ENCODE measurements around the gene RAD54L2.
A peak's percentile ranks its signal among the peaks of the same experiment; 100 is the strongest.
"Not testable (repeated sequence)": the region's sequence is repeated elsewhere in the genome, so short reads cannot be mapped to it uniquely, and the experiment has no call there.

Gene RAD54L2

DNA sequence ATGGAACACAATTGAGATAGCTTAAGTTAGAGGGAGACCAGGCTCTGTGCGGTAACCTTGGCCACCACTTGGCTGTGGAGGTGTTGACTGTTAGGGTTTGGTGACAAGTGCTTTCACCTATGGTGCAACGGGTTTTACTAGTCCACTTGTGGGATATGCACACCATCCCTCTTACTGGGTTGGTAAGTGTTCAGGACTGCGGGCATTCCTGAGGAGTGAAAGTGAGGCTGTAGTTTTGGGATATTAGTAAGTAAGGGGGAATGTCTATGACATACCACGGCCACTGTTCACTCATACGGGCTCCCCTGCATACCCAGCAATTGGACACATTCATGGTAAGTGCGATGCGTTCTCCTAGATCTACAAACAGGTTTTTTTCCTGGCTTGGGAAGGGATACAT is 8.0 kb upstream of the RAD54L2 start:
- Mint-ChIP-seq H3K27ac (no peak overlapping the region), H3K9me3 (ENCODE audit: low read depth) (no peaks in the 10 kb centered on the region), H3K36me3 (no peaks in the 10 kb centered on the region), H3K4me3 (no peak overlapping the region), H3K27me3 (no peaks in the 10 kb centered on the region), H3K4me1 (ENCODE audit: low read depth) (no peaks in the 10 kb centered on the region)

DNA sequence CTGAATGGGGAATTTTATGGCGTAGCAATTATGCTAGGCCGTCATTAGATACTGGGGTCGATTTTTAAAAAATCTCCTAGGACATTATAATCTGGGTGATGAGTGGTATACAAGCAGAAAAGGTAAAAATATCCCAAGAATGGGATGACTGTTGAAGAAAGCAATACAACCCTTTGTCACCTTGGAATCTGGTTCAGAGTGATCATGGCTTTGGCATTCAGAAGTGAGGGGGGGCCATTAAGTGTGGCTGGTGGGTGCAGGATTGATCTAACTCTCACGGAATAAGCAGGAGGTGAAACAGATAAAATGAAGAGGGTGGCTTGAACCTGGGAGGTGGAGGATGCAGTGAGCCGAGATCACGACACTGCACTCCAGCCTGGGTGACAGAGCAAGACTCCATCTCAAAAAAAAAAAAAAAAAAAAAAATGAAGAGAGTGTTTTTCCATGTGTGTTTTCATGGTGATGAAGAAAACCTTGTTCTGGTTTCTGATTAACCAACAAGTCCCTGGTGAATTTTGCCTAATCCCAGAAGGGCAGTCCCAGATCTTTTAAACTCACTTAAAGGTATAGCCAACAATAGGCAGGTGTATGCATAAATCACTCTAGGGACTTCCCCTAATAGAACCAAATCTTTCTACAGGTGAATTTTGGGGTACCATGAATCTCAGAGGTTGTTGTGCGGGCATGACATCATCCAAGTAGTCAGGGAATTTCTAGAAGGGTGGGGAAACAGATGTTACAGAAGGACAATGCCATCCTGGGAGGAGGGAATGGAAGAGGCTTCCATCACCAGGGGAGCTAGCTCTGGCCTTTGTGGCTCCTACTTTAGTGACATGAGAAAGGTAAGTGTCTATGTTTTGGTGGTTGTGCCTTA is 3.1 kb upstream of the RAD54L2 start:
- H3K4me1 Mint-ChIP-seq (ENCODE audit: low read depth), result peaks cover 27% of the 10 kb centered on the region
- H3K27ac Mint-ChIP-seq, result peak overlapping the region; percentile 34
- H3K36me3 Mint-ChIP-seq, result no peaks in the 10 kb centered on the region
- H3K27me3 Mint-ChIP-seq, result no peaks in the 10 kb centered on the region
- H3K4me3 Mint-ChIP-seq, result peak overlapping the region; percentile 52
- no peaks in the 10 kb centered on the region for H3K9me3 Mint-ChIP-seq (ENCODE audit: low read depth)

DNA sequence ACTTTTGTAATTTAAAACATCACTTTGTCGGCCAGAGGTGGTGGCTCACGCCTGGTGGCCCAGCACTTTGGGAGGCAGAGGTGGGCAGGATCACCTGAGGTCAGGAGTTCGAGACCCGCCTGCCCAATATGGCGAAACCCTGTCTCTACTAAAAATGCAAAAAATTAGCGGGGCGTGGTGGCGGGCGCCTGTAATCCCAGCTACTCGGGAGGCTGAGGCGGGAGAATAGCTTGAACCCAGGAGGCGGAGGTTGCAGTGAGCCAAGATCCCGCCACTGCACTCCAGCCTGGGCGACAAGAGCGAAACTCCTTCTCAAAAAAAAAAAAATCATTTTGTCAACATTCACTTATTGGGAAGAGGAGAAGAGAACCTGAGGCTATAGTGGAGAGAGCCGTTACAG is 888 bp upstream of the RAD54L2 start:
- not testable (repeated sequence) for H3K9me3 Mint-ChIP-seq (ENCODE audit: low read depth); H3K36me3 Mint-ChIP-seq; H3K27me3 Mint-ChIP-seq
- Mint-ChIP-seq H3K27ac (peak overlapping the region; percentile 96), H3K4me3 (peak overlapping the region; percentile 95), H3K4me1 (ENCODE audit: low read depth) (peaks cover 38% of the 10 kb centered on the region)

DNA sequence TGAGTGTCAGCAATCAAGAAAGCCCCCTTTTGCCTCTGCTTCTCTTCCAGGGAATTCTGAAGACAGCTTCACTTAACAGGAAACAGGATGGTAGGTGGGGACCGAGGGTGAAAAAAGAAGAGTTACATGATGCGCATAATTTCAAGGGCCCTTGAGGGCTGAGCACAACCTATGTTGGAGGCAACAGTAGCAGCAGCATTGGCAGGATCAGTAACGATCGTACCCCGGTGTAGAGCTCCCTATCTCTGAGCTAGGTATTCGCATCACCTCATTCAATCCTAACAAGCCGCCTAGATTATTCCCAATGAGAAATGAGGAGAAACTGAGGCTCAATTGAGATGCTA is 432 bp upstream of the RAD54L2 start:
- Mint-ChIP-seq H3K36me3 (peaks cover 3% of the 10 kb centered on the region), H3K27me3 (no peaks in the 10 kb centered on the region), H3K9me3 (ENCODE audit: low read depth) (no peaks in the 10 kb centered on the region), H3K27ac (peak overlapping the region; percentile 96), H3K4me3 (peak overlapping the region; percentile 95), H3K4me1 (ENCODE audit: low read depth) (peaks cover 38% of the 10 kb centered on the region)

DNA sequence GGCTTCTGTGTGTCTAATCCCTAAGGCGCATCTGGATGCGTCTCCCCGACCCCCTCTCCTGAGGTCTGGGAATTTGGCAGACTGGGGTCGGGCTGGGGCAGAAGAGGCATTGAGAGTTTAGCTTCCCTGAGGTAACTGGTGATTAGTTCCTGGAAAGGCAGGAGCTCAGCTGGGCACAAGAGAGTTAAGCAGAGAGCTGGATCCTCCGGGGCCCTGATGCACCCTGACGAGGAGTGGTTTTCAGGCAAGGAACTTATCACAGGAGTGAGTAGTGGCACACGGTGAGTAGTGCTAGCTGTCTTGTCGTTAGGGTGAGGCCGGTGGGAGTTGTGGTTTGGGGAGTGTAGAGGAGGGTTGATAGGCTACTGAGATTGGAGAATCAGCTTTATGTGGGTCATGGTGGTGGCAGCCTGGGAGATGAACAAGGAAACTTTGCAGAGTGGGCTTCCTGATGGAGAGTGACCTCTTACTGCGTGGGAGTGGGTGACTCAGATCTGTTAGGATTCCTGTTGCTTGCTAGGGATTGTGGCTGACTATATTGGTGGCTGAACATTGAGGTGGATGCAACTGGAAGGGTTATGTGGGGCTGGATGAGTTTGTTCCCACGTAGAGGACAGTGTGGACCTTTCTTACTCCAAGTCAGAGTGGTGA is 897 bp downstream of the RAD54L2 start:
- peaks cover 40% of the 10 kb centered on the region for H3K4me1 Mint-ChIP-seq (ENCODE audit: low read depth)
- H3K9me3 Mint-ChIP-seq (ENCODE audit: low read depth), result no peaks in the 10 kb centered on the region
- H3K36me3 Mint-ChIP-seq, result peaks cover 3% of the 10 kb centered on the region
- H3K27ac Mint-ChIP-seq, result peak overlapping the region; percentile 84
- H3K27me3 Mint-ChIP-seq, result no peaks in the 10 kb centered on the region
- H3K4me3 Mint-ChIP-seq, result peak overlapping the region; percentile 89

DNA sequence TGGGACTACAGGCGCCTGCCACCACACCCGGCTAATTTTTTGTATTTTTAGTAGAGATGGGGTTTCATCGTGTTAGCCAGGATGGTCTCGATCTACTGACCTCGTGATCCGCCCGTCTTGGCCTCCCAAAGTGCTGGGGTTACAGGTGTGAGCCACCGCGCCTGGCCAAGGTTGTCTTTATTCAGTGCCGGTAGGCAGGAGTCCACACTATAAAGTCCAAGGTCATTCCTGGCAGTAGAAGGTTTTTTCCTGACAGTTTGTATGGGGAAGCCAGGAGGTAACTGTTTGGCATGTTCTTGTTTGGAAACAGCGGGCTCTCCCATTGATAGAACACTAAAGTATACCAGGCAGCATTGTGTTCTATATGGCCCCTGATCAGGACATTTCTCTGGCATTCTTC is 4.1 kb downstream of the RAD54L2 start:
- not testable (repeated sequence) for H3K27me3 Mint-ChIP-seq; H3K27ac Mint-ChIP-seq; H3K9me3 Mint-ChIP-seq (ENCODE audit: low read depth)

DNA sequence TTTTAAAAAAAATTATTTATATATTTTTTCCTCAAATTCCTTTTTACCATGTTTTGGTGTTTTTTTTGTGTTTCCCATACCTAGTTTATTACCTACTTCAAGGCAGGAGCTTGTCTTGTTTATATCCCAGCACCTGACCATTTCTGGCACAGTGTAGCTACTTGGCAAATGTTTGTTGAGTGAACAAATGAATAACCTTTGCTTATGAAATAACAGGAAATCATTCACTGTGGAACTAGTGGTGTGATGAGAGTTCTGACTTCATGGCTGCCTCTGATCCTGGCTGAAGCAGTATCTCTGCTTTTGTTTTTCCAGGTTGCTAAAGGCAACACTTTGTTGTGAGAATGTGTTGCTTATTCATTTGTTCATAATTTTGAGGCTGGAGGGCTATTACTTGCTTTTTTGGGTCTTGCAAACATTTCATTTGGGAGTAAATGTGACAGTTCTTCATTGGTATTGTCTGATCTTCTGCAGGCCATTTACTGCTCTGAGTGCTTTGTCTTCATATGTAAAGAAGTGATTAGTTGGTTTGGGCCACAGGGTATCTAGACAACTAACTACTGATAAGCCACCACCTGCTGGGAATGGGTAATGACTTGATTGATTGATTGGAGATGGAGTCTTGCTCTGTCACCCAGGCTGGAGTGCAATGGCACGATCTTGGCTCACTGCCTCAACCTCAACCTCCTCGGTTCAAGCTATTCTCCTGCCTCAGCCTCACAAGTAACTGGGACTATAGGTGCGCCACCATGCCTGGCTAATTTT is 5.7 kb downstream of the RAD54L2 start:
- Mint-ChIP-seq H3K27me3 (no peaks in the 10 kb centered on the region), H3K36me3 (peaks cover 3% of the 10 kb centered on the region), H3K9me3 (ENCODE audit: low read depth) (no peaks in the 10 kb centered on the region), H3K4me3 (no peak overlapping the region), H3K4me1 (ENCODE audit: low read depth) (peaks cover 26% of the 10 kb centered on the region), H3K27ac (no peak overlapping the region)

More for the DNA sequence above, 4.1 kb downstream of the RAD54L2 start:
- not testable (repeated sequence) for H3K4me3 Mint-ChIP-seq, H3K36me3 Mint-ChIP-seq
- H3K4me1 Mint-ChIP-seq (ENCODE audit: low read depth), result peaks cover 34% of the 10 kb centered on the region

DNA sequence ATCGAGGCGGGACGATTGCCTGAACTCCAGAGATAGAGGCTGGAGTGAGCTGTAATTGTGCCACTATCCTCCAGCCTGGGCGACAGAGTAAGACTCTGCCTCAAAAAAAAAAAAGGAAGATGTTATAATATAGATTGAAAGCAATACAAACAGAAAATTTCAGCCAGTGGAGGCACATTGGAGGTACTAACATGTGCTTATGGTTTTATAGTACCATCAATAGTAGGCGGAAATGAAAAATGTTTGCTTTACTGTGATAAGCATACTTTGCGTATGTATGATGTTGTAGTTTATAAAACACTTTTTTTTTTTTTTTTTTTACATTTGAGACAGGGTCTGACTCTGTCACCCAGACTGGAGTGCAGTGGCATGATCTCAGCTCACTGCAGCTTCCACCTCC is 8.8 kb downstream of the RAD54L2 start:
- Mint-ChIP-seq H3K36me3 (no peaks in the 10 kb centered on the region), H3K27ac (no peak overlapping the region), H3K27me3 (no peaks in the 10 kb centered on the region), H3K4me3 (no peak overlapping the region), H3K4me1 (ENCODE audit: low read depth) (peaks cover 4% of the 10 kb centered on the region), H3K9me3 (ENCODE audit: low read depth) (no peaks in the 10 kb centered on the region)

DNA sequence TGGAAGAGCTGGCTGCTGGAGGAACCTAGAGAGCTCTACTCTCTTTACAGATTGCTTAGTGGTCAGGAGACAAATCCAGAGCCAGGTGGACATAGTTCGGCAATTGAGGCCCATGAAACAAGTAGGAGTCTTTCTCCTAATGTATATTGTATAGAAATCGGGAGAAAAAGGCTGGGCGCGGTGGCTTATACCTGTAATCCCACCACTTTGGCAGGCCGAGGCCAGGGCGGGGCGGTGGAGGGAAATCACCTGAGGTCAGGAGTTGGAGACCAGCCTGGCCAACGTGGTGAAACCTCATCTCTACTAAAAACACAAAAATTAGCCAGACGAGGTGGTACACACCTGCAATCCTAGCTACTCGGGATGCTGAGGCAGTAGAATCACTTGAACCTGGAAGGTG is 10.8 kb downstream of the RAD54L2 start:
- Mint-ChIP-seq H3K9me3 (ENCODE audit: low read depth) (no peaks in the 10 kb centered on the region), H3K36me3 (no peaks in the 10 kb centered on the region), H3K4me3 (no peak overlapping the region), H3K27me3 (no peaks in the 10 kb centered on the region), H3K4me1 (ENCODE audit: low read depth) (peaks cover 2% of the 10 kb centered on the region), H3K27ac (no peak overlapping the region)

DNA sequence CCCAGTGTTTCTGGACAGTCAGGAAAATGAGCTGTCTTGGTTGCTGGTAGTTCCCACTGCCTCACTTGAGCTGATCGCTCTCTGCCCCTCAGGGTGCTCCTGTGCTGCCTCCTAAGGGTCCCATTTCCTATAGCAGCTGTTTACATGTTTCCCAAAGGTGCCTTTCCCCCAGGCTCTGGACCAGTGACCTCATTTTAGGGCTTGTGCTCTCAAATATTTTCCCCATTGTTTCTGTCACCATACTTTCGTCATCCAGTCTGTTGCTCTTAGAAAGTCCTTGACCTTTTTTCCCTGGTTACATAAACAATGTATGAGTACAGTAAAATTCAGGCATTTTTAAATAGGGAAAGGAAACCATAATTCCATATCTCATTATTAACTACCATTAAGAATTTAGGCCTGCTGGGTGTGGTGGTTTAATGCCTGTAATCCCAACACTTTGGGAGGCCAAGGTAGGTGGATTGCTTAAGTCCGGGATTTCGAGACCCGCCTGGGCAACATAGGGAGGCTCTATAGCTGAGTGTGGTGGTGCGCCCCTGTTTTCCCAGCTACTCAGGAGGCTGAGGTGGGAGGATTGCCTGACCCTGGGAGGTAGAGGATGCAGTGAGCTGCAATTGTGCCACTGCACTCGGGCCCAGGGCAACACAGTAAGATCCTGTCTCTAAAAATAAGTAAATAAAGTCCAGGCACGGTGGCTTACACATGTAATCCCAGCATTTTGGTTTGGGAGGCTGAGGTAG is 11.7 kb downstream of the RAD54L2 start:
- H3K4me3 Mint-ChIP-seq, result no peak overlapping the region
- H3K9me3 Mint-ChIP-seq (ENCODE audit: low read depth), result no peaks in the 10 kb centered on the region

DNA sequence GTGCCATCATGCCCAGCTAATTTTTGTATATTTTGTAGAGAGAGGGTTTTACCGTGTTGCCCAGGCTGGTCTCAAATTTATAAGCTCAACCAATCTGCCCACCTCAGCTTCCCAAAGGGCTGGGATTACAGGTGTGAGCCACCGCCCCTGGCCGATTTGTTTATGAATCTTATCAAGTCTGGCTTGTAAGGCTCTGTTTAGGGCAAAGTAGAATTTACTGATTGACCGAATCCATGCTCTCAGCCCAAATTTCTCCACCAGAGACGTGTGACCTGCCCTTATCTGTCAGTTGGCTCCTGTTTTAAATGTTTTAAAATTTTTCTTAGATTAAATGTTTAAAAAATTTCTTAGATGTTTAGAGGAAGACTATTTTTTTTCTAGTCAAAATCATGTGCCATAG is 19.5 kb downstream of the RAD54L2 start:
- Mint-ChIP-seq H3K27me3 (no peaks in the 10 kb centered on the region), H3K4me1 (ENCODE audit: low read depth) (peaks cover 3% of the 10 kb centered on the region), H3K9me3 (ENCODE audit: low read depth) (no peaks in the 10 kb centered on the region), H3K27ac (no peak overlapping the region), H3K4me3 (no peak overlapping the region), H3K36me3 (no peaks in the 10 kb centered on the region)

More for the DNA sequence above, 11.7 kb downstream of the RAD54L2 start:
- no peaks in the 10 kb centered on the region for H3K4me1 Mint-ChIP-seq (ENCODE audit: low read depth)
- H3K36me3 Mint-ChIP-seq, result no peaks in the 10 kb centered on the region
- H3K27me3 Mint-ChIP-seq, result no peaks in the 10 kb centered on the region
- H3K27ac Mint-ChIP-seq, result no peak overlapping the region

DNA sequence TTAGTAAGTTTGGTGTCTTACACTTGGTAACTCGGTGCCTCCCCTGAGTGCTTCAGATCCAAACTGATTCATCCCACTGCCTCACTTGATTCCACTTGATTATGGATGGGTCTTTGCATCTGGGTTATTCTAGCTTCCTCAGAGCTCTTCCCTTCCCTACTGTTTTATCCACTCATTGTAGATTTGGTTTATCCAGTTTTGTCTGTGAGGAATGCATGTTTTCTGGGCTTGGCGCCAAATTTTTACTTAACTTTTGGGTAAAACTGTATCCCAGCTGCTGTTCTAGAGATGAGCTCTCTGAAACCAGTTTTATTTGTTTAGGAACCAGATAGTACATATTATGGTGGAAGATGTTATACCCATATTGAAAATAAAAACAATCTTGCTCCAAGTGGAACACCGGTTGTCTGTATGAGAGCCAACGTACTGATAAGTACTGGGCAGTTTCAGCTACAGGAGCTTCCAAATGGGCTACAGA is 20.9 kb downstream of the RAD54L2 start:
- no peaks in the 10 kb centered on the region for H3K9me3 Mint-ChIP-seq (ENCODE audit: low read depth)
- no peaks in the 10 kb centered on the region for H3K27me3 Mint-ChIP-seq
- peaks cover 15% of the 10 kb centered on the region for H3K4me1 Mint-ChIP-seq (ENCODE audit: low read depth)
- no peak overlapping the region for H3K4me3 Mint-ChIP-seq
- no peak overlapping the region for H3K27ac Mint-ChIP-seq
- no peaks in the 10 kb centered on the region for H3K36me3 Mint-ChIP-seq

DNA sequence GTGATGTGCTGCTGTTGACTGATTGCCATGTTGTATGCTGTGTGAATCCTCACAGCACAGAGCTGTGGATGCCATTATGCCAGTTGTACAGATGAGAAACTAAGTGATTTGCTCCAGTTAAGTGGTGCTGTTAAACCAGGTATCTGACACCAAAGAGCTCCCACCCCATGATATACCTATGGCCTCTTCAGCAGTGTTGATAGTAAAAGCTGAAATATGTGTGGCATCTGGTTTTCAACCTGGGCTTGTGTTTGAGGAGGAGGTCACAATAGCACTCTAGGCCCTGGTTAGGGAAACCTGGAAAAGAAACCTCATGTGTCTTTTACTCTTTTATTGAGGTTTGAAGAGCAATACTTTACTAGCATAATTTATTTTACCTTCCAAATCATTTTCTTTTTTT is 21.4 kb downstream of the RAD54L2 start:
- Mint-ChIP-seq H3K9me3 (ENCODE audit: low read depth) (no peaks in the 10 kb centered on the region), H3K27me3 (no peaks in the 10 kb centered on the region), H3K4me1 (ENCODE audit: low read depth) (peaks cover 18% of the 10 kb centered on the region), H3K4me3 (no peak overlapping the region), H3K36me3 (no peaks in the 10 kb centered on the region), H3K27ac (no peak overlapping the region)

DNA sequence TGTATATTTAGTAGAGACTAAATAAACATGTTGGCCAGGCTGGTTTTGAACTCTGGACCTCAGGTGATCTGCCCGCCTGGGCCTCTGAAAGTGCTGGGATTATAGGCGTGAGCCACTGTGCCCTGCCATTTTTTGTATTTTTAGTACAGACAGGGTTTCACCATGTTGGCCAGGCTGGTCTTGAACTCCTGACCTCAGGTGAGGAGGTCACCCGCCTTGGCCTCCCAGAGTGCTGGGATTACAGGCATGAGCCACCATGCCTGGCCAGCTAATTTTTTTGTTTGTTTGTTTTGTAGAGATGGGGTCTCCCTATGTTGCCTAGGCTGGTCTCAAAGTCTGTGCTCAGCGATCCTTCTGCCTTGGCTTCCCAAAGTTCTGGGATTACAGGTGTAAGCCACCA is 23.9 kb downstream of the RAD54L2 start:
- H3K27ac Mint-ChIP-seq; H3K9me3 Mint-ChIP-seq (ENCODE audit: low read depth); H3K27me3 Mint-ChIP-seq; H3K4me3 Mint-ChIP-seq; H3K36me3 Mint-ChIP-seq: not testable (repeated sequence)
- peaks cover 25% of the 10 kb centered on the region for H3K4me1 Mint-ChIP-seq (ENCODE audit: low read depth)

Measured in activated naive CD8-positive, alpha-beta T cell (primary cell).